Measurements from ENCODE around the gene TMPRSS9.
A peak's percentile ranks its signal among the peaks of the same experiment; 100 is the strongest.

Gene TMPRSS9

GRCh38 chr19:2333027-2333806, 26.8 kb upstream of the TMPRSS9 start:
- 89% methylated on average over 25 of the region's 27 CpGs for WGBS
- no peak for DNase-seq

GRCh38 chr19:2333807-2334211, 26.3 kb upstream of the TMPRSS9 start:
- no peak overlapping the region for H2BK5ac ChIP-seq (ENCODE audit: low read depth, low read length, poor library complexity, severe bottlenecking)
- no peak overlapping the region for H3K9ac ChIP-seq (ENCODE audit: low read length)
- no peak overlapping the region for H2AFZ ChIP-seq (ENCODE audit: low read depth, low read length)
- H3K4me3 ChIP-seq (ENCODE audit: insufficient read depth in 1 of 2, low read depth in 1 of 2, low read length in 2 of 2), result no peak overlapping the region
- no peak overlapping the region for H3K14ac ChIP-seq (ENCODE audit: low read length in 2 of 2)
- peak overlapping the region in 1 of 2 experiments; percentile 23 for H2BK12ac ChIP-seq (ENCODE audit: low read length in 2 of 2)
- WGBS, result 87% methylated on average over 11 of the region's 11 CpGs
- DNase-seq, result no peak
- no peak overlapping the region for H2BK120ac ChIP-seq (ENCODE audit: low read depth, low read length)
- H3K23ac ChIP-seq (ENCODE audit: low read length in 2 of 2), result no peak overlapping the region
- no peak overlapping the region for H2AK5ac ChIP-seq (ENCODE audit: low read length, severe bottlenecking)
- peaks cover 53% of the 10 kb centered on the region for H3K4me1 ChIP-seq (ENCODE audit: control insufficient read depth, insufficient read depth, low read depth, low read length)
- no peak overlapping the region for H3K4me2 ChIP-seq (ENCODE audit: low read length, poor library complexity, severe bottlenecking)
- peaks cover 0 to 46% of the 10 kb centered on the region in 2 experiments for H3K36me3 ChIP-seq (ENCODE audit: control insufficient read depth in 1 of 2, insufficient read depth in 2 of 2, low read depth in 1 of 2, low read length in 2 of 2)
- H4K91ac ChIP-seq (ENCODE audit: low read length), result no peak overlapping the region
- peaks cover 63% of the 10 kb centered on the region for H3K79me1 ChIP-seq (replicated peaks; ENCODE audit: low read length, poor library complexity, severe bottlenecking)
- H3K27ac ChIP-seq (ENCODE audit: low read length, poor library complexity, severe bottlenecking), result no peak overlapping the region
- no peak overlapping the region for H3K4ac ChIP-seq (ENCODE audit: low read depth in 1 of 2, low read length in 2 of 2)
- no peak overlapping the region for H4K8ac ChIP-seq (ENCODE audit: low read length)
- H3K9me3 ChIP-seq (ENCODE audit: control insufficient read depth, low read length), result no peaks in the 10 kb centered on the region
- no peak overlapping the region for H3K18ac ChIP-seq (ENCODE audit: low read depth in 1 of 2, low read length in 2 of 2)
- no peak overlapping the region for H2BK15ac ChIP-seq (ENCODE audit: low read depth, poor library complexity, severe bottlenecking)
- H3K27me3 ChIP-seq (ENCODE audit: control insufficient read depth in 1 of 2, insufficient read depth in 1 of 2, low read length in 2 of 2), result no peaks in the 10 kb centered on the region

More at GRCh38 chr19:2333027-2333806, 26.8 kb upstream of the TMPRSS9 start:
- Histone ChIP-seq H4K8ac (ENCODE audit: low read length) (no peak overlapping the region), H2BK120ac (ENCODE audit: low read depth, low read length) (no peak overlapping the region), H2BK15ac (ENCODE audit: low read depth, poor library complexity, severe bottlenecking) (no peak overlapping the region), H3K9me3 (ENCODE audit: control insufficient read depth, low read length) (no peaks in the 10 kb centered on the region), H3K27ac (ENCODE audit: low read length, poor library complexity, severe bottlenecking) (no peak overlapping the region), H2AK5ac (ENCODE audit: low read length, severe bottlenecking) (no peak overlapping the region), H2AFZ (ENCODE audit: low read depth, low read length) (no peak overlapping the region), H3K9ac (ENCODE audit: low read length) (no peak overlapping the region), H3K14ac (ENCODE audit: low read length in 2 of 2) (no peak overlapping the region), H4K91ac (ENCODE audit: low read length) (no peak overlapping the region), H3K4ac (ENCODE audit: low read depth in 1 of 2, low read length in 2 of 2) (no peak overlapping the region), H3K4me3 (ENCODE audit: insufficient read depth in 1 of 2, low read depth in 1 of 2, low read length in 2 of 2) (no peak overlapping the region), H3K79me1 (replicated peaks; ENCODE audit: low read length, poor library complexity, severe bottlenecking) (peaks cover 59% of the 10 kb centered on the region), H2BK5ac (ENCODE audit: low read depth, low read length, poor library complexity, severe bottlenecking) (no peak overlapping the region), H3K27me3 (ENCODE audit: control insufficient read depth in 1 of 2, insufficient read depth in 1 of 2, low read length in 2 of 2) (no peaks in the 10 kb centered on the region), H3K36me3 (ENCODE audit: control insufficient read depth in 1 of 2, insufficient read depth in 2 of 2, low read depth in 1 of 2, low read length in 2 of 2) (peaks cover 0 to 41% of the 10 kb centered on the region in 2 experiments), H3K4me1 (ENCODE audit: control insufficient read depth, insufficient read depth, low read depth, low read length) (peaks cover 53% of the 10 kb centered on the region), H3K18ac (ENCODE audit: low read depth in 1 of 2, low read length in 2 of 2) (no peak overlapping the region), H2BK12ac (ENCODE audit: low read length in 2 of 2) (no peak overlapping the region), H3K4me2 (ENCODE audit: low read length, poor library complexity, severe bottlenecking) (no peak overlapping the region), H3K23ac (ENCODE audit: low read length in 2 of 2) (no peak overlapping the region)

GRCh38 chr19:2334426-2334825, 25.6 kb upstream of the TMPRSS9 start:
- Histone ChIP-seq H2BK120ac (ENCODE audit: low read depth, low read length) (no peak overlapping the region), H3K9me3 (ENCODE audit: control insufficient read depth, low read length) (no peaks in the 10 kb centered on the region), H3K79me1 (replicated peaks; ENCODE audit: low read length, poor library complexity, severe bottlenecking) (peaks cover 62% of the 10 kb centered on the region), H2BK15ac (ENCODE audit: low read depth, poor library complexity, severe bottlenecking) (no peak overlapping the region), H2AFZ (ENCODE audit: low read depth, low read length) (no peak overlapping the region), H3K23ac (ENCODE audit: low read length in 2 of 2) (no peak overlapping the region), H3K4me3 (ENCODE audit: insufficient read depth in 1 of 2, low read depth in 1 of 2, low read length in 2 of 2) (peak overlapping the region in 1 of 2 experiments; percentile 15), H3K36me3 (ENCODE audit: control insufficient read depth in 1 of 2, insufficient read depth in 2 of 2, low read depth in 1 of 2, low read length in 2 of 2) (peaks cover 0 to 52% of the 10 kb centered on the region in 2 experiments), H3K14ac (ENCODE audit: low read length in 2 of 2) (no peak overlapping the region), H4K91ac (ENCODE audit: low read length) (no peak overlapping the region), H3K9ac (ENCODE audit: low read length) (no peak overlapping the region), H2BK12ac (ENCODE audit: low read length in 2 of 2) (no peak overlapping the region), H3K4ac (ENCODE audit: low read depth in 1 of 2, low read length in 2 of 2) (no peak overlapping the region), H3K4me2 (ENCODE audit: low read length, poor library complexity, severe bottlenecking) (no peak overlapping the region), H3K18ac (ENCODE audit: low read depth in 1 of 2, low read length in 2 of 2) (no peak overlapping the region), H3K27ac (ENCODE audit: low read length, poor library complexity, severe bottlenecking) (no peak overlapping the region), H4K8ac (ENCODE audit: low read length) (no peak overlapping the region), H3K27me3 (ENCODE audit: control insufficient read depth in 1 of 2, insufficient read depth in 1 of 2, low read length in 2 of 2) (no peaks in the 10 kb centered on the region), H2AK5ac (ENCODE audit: low read length, severe bottlenecking) (no peak overlapping the region), H2BK5ac (ENCODE audit: low read depth, low read length, poor library complexity, severe bottlenecking) (no peak overlapping the region), H3K4me1 (ENCODE audit: control insufficient read depth, insufficient read depth, low read depth, low read length) (peaks cover 48% of the 10 kb centered on the region)
- DNase-seq, result no peak
- WGBS, result 97% methylated on average over 27 of the region's 27 CpGs

GRCh38 chr19:2334986-2335846, 24.8 kb upstream of the TMPRSS9 start:
- H3K18ac ChIP-seq (ENCODE audit: low read depth in 1 of 2, low read length in 2 of 2), result no peak overlapping the region
- WGBS, result 97% methylated on average over 26 of the region's 26 CpGs
- H4K91ac ChIP-seq (ENCODE audit: low read length), result no peak overlapping the region
- no peak overlapping the region for H3K14ac ChIP-seq (ENCODE audit: low read length in 2 of 2)
- H4K8ac ChIP-seq (ENCODE audit: low read length), result no peak overlapping the region
- H3K27ac ChIP-seq (ENCODE audit: low read length, poor library complexity, severe bottlenecking), result no peak overlapping the region
- H2BK5ac ChIP-seq (ENCODE audit: low read depth, low read length, poor library complexity, severe bottlenecking), result no peak overlapping the region
- H2BK15ac ChIP-seq (ENCODE audit: low read depth, poor library complexity, severe bottlenecking), result peak overlapping the region; percentile 30
- H3K4me3 ChIP-seq (ENCODE audit: insufficient read depth in 1 of 2, low read depth in 1 of 2, low read length in 2 of 2), result no peak overlapping the region
- no peak overlapping the region for H2AFZ ChIP-seq (ENCODE audit: low read depth, low read length)
- no peaks in the 10 kb centered on the region for H3K27me3 ChIP-seq (ENCODE audit: control insufficient read depth in 1 of 2, insufficient read depth in 1 of 2, low read length in 2 of 2)
- H3K4me2 ChIP-seq (ENCODE audit: low read length, poor library complexity, severe bottlenecking), result no peak overlapping the region
- no peak overlapping the region for H2BK120ac ChIP-seq (ENCODE audit: low read depth, low read length)
- H3K23ac ChIP-seq (ENCODE audit: low read length in 2 of 2), result no peak overlapping the region
- peaks cover 5 to 60% of the 10 kb centered on the region in 2 experiments for H3K36me3 ChIP-seq (ENCODE audit: control insufficient read depth in 1 of 2, insufficient read depth in 2 of 2, low read depth in 1 of 2, low read length in 2 of 2)
- H3K9ac ChIP-seq (ENCODE audit: low read length), result no peak overlapping the region
- H3K4ac ChIP-seq (ENCODE audit: low read depth in 1 of 2, low read length in 2 of 2), result no peak overlapping the region
- H3K4me1 ChIP-seq (ENCODE audit: control insufficient read depth, insufficient read depth, low read depth, low read length), result peaks cover 43% of the 10 kb centered on the region
- H3K9me3 ChIP-seq (ENCODE audit: control insufficient read depth, low read length), result no peaks in the 10 kb centered on the region
- DNase-seq, result no peak
- peaks cover 65% of the 10 kb centered on the region for H3K79me1 ChIP-seq (replicated peaks; ENCODE audit: low read length, poor library complexity, severe bottlenecking)
- H2BK12ac ChIP-seq (ENCODE audit: low read length in 2 of 2), result no peak overlapping the region
- no peak overlapping the region for H2AK5ac ChIP-seq (ENCODE audit: low read length, severe bottlenecking)

All from mesenchymal stem cell (in vitro differentiated cells and primary cell).